HG03521 (cell line): Measurements from ENCODE around the gene FIGN.

Source experiments
- ATAC-seq: cut with Tn5 transposase; IDR thresholded peaks from one replicate; pipeline ENCODE4 v1.9.1; 2021; ENCODE audit warnings: mild to moderate bottlenecking, moderate library complexity; ENCODE audit not compliant: unreplicated experiment

Gene FIGN

GRCh38 chr2:163735685-163736432 is at the start of gene FIGN:
Gene FIGN, minus strand, starts transcription at chr2:163736008. Its CDS starts 1,081 bp downstream, at chr2:163734927.
- ATAC-seq, result no peak

- ATAC-seq, result no peak
Measured at GRCh38 chr2:163785162-163785561, 49.4 kb upstream of the FIGN start.

- ATAC-seq, result no peak
Measured at GRCh38 chr2:163779970-163780597, 44.3 kb upstream of the FIGN start.

- no peak for ATAC-seq
Measured at GRCh38 chr2:163778045-163778781, 42.4 kb upstream of the FIGN start.

- ATAC-seq, result no peak
Measured at GRCh38 chr2:163775304-163775703, 39.5 kb upstream of the FIGN start.

- no peak for ATAC-seq
Measured at GRCh38 chr2:163774862-163775261, 39.1 kb upstream of the FIGN start.

- no peak for ATAC-seq
Measured at GRCh38 chr2:163773276-163773675, 37.5 kb upstream of the FIGN start.

GRCh38 chr2:163771596-163771995 is 35.8 kb upstream of the FIGN start:
- ATAC-seq, result no peak

- ATAC-seq, result no peak
Measured at GRCh38 chr2:163768881-163769695, 33.3 kb upstream of the FIGN start.

GRCh38 chr2:163767097-163767496 is 31.3 kb upstream of the FIGN start:
- no peak for ATAC-seq

GRCh38 chr2:163764566-163764965 is 28.8 kb upstream of the FIGN start:
- ATAC-seq, result no peak

- ATAC-seq, result no peak
Measured at GRCh38 chr2:163759013-163759412, 23.2 kb upstream of the FIGN start.

- ATAC-seq, result no peak
Measured at GRCh38 chr2:163757814-163758213, 22.0 kb upstream of the FIGN start.

- no peak for ATAC-seq
Measured at GRCh38 chr2:163756588-163756987, 20.8 kb upstream of the FIGN start.

- ATAC-seq, result no peak
Measured at GRCh38 chr2:163755366-163755765, 19.6 kb upstream of the FIGN start.

GRCh38 chr2:163753726-163754125 is 17.9 kb upstream of the FIGN start:
- ATAC-seq, result no peak

GRCh38 chr2:163752267-163752666 is 16.5 kb upstream of the FIGN start:
- no peak for ATAC-seq

GRCh38 chr2:163751696-163752095 is 15.9 kb upstream of the FIGN start:
- no peak for ATAC-seq

- ATAC-seq, result no peak
Measured at GRCh38 chr2:163748420-163748819, 12.6 kb upstream of the FIGN start.

- no peak for ATAC-seq
Measured at GRCh38 chr2:163741435-163741834, 5.6 kb upstream of the FIGN start.

- ATAC-seq, result no peak
Measured at GRCh38 chr2:163737563-163737962, 1.8 kb upstream of the FIGN start.
